HG03196 (cell line): ENCODE measurements around the gene TEX12.
"Not testable (repeated sequence)": the region's sequence is repeated elsewhere in the genome, so short reads cannot be mapped to it uniquely, and the experiment has no call there.

Experiments used
- ATAC-seq: cut with Tn5 transposase; IDR thresholded peaks from one replicate; pipeline ENCODE4 v1.9.1; 2021; ENCODE audit not compliant: unreplicated experiment

Gene TEX12

GRCh38 chr11:112163875-112164685 lies 3.1 kb upstream of the TEX12 start, which contains the start of gene IL18:
TSS of gene IL18 (minus strand) at chr11:112164094. CDS start at chr11:112155053, 9,041 bp downstream.
- ATAC-seq, result no peak

GRCh38 chr11:112165049-112165448 lies 2.1 kb upstream of the TEX12 start:
- no peak for ATAC-seq

- ATAC-seq, result no peak
Observed at GRCh38 chr11:112166562-112166961, 610 bp upstream of the TEX12 start.

GRCh38 chr11:112172362-112172994 lies 5.3 kb downstream of the TEX12 start:
- ATAC-seq, result peak; percentile 66

GRCh38 chr11:112173152-112173551 lies 6.0 kb downstream of the TEX12 start:
- no peak for ATAC-seq

- ATAC-seq, result peak; percentile 35
Observed at GRCh38 chr11:112174789-112175598, 7.8 kb downstream of the TEX12 start, which contains the start of gene BCO2. TSS of gene BCO2 (plus strand) at chr11:112175512. CDS start at chr11:112175602, 90 bp downstream.

- no peak for ATAC-seq
Observed at GRCh38 chr11:112175599-112175952, 8.4 kb downstream of the TEX12 start.

GRCh38 chr11:112176077-112176476 lies 8.9 kb downstream of the TEX12 start:
- no peak for ATAC-seq

GRCh38 chr11:112177589-112177988 lies 10.4 kb downstream of the TEX12 start:
- ATAC-seq, result no peak

GRCh38 chr11:112178428-112178827 lies 11.3 kb downstream of the TEX12 start:
- ATAC-seq, result no peak

- ATAC-seq, result no peak
Observed at GRCh38 chr11:112178936-112179335, 11.8 kb downstream of the TEX12 start.

- peak; percentile 81 for ATAC-seq
Observed at GRCh38 chr11:112179601-112180000, 12.4 kb downstream of the TEX12 start.

- no peak for ATAC-seq
Observed at GRCh38 chr11:112182867-112183266, 15.7 kb downstream of the TEX12 start.

GRCh38 chr11:112185883-112186282 lies 18.7 kb downstream of the TEX12 start:
- no peak for ATAC-seq

- no peak for ATAC-seq
Observed at GRCh38 chr11:112186304-112186703, 19.1 kb downstream of the TEX12 start.

GRCh38 chr11:112195113-112195512 lies 27.9 kb downstream of the TEX12 start:
- ATAC-seq, result not testable (repeated sequence)

- no peak for ATAC-seq
Observed at GRCh38 chr11:112195951-112196351, 28.8 kb downstream of the TEX12 start.

GRCh38 chr11:112196519-112197087 lies 29.4 kb downstream of the TEX12 start:
- ATAC-seq, result no peak

- ATAC-seq, result not testable (repeated sequence)
Observed at GRCh38 chr11:112199101-112199500, 31.9 kb downstream of the TEX12 start.

- no peak for ATAC-seq
Observed at GRCh38 chr11:112200252-112200651, 33.1 kb downstream of the TEX12 start.

GRCh38 chr11:112206071-112206470 lies 38.9 kb downstream of the TEX12 start:
- ATAC-seq, result no peak
